ENCODE data around the gene KCTD21. TPM values are rescaled to one million over a fixed set of nuclear protein-coding genes. Genes with fewer than 3 reads are reported as not detected.
"Not testable (repeated sequence)": the region's sequence is repeated elsewhere in the genome, so short reads cannot be mapped to it uniquely, and the experiment has no call there.

Gene KCTD21
- total RNA-seq, 1 donor from 2014 or later = 5.2 TPM

GRCh38 chr11:78224906-78225420, 36.5 kb upstream of the KCTD21 start:
- TF ChIP-seq CTCF (IDR thresholded peaks at IDR 0.05; ENCODE audit: unreplicated experiment) = no peak
- H3K9me3 Mint-ChIP-seq = no peaks in the 10 kb centered on the region
- H3K36me3 Mint-ChIP-seq = peaks cover 28% of the 10 kb centered on the region
- no peaks in the 10 kb centered on the region for H3K27me3 Mint-ChIP-seq (ENCODE audit: low read depth)
- H3K4me1 Mint-ChIP-seq = no peaks in the 10 kb centered on the region
- no peak for DNase-seq (ENCODE audit: low spot score in 2 of 2, unreplicated experiment in 2 of 2)
- H3K27ac Mint-ChIP-seq = no peak overlapping the region
- no peak overlapping the region for H3K4me3 Mint-ChIP-seq

- Mint-ChIP-seq H3K27ac (no peak overlapping the region), H3K9me3 (no peaks in the 10 kb centered on the region), H3K27me3 (ENCODE audit: low read depth) (no peaks in the 10 kb centered on the region), H3K4me1 (no peaks in the 10 kb centered on the region), H3K36me3 (peaks cover 28% of the 10 kb centered on the region), H3K4me3 (no peak overlapping the region)
- no peak for DNase-seq (ENCODE audit: low spot score in 2 of 2, unreplicated experiment in 2 of 2)
- no peak for TF ChIP-seq CTCF (IDR thresholded peaks at IDR 0.05; ENCODE audit: unreplicated experiment)
Observed at GRCh38 chr11:78224506-78224905, 36.1 kb upstream of the KCTD21 start.

DNA sequence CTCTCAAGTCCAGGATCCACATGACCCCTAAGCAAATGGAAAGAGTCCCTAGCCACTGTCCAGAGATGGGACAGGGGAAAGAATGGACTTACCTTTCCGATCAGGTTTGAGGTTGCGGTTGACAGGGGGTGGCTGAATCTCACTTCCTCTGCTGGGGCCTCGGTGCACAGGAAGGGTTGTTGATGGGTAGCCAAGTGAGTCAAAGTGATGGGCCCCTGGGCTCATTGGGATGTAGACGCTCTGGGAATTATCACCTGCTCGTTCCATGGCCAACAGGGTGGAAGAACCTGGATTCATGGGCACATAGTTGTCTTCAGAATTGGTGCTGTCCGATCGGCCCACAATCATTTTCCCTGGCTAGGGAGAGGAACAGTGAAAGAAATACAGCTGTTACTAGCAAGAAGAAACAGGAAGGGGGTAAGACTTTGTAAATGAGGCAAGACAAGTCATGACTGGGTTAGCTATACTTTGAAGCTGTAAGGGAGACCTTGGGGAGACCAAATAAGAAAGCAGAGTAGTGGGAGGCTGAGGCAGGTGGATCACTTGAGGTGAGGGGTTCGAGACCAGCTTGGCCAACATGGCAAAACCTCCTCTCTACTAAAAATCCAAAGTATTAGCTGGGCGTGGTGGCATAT, 35.0 kb upstream of the KCTD21 start:
- DNase-seq (ENCODE audit: low spot score in 2 of 2, unreplicated experiment in 2 of 2) = no peak
- no peaks in the 10 kb centered on the region for H3K4me1 Mint-ChIP-seq
- peaks cover 33% of the 10 kb centered on the region for H3K36me3 Mint-ChIP-seq
- no peak overlapping the region for H3K4me3 Mint-ChIP-seq
- H3K27me3 Mint-ChIP-seq (ENCODE audit: low read depth) = no peaks in the 10 kb centered on the region
- H3K9me3 Mint-ChIP-seq = no peaks in the 10 kb centered on the region
- no peak overlapping the region for H3K27ac Mint-ChIP-seq
- TF ChIP-seq CTCF (IDR thresholded peaks at IDR 0.05; ENCODE audit: unreplicated experiment) = no peak

DNA sequence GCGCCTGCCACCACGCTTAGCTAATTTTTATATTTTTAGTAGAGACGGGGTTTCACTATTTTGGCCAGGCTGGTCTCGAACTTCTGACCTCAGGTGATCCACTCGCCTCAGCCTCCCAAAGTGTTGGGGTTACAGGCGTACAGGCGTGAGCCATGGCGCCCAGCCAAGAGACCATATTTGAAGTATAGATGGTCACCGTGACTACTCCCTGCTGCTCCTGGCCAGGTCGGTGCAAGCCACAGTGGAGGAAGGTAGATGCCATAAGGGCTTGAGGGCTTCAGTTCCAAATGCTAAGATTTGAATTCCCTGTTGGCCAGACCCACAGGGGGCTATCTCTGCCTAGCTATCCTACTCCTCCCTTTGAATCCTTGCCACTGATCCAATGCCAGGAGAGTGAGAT, 34.3 kb upstream of the KCTD21 start:
- DNase-seq (ENCODE audit: low spot score in 2 of 2, unreplicated experiment in 2 of 2); H3K4me3 Mint-ChIP-seq; H3K9me3 Mint-ChIP-seq; H3K4me1 Mint-ChIP-seq; H3K27me3 Mint-ChIP-seq (ENCODE audit: low read depth); H3K27ac Mint-ChIP-seq: not testable (repeated sequence)
- peaks cover 37% of the 10 kb centered on the region for H3K36me3 Mint-ChIP-seq

GRCh38 chr11:78221396-78222315, 33.2 kb upstream of the KCTD21 start:
- no peaks in the 10 kb centered on the region for H3K27me3 Mint-ChIP-seq (ENCODE audit: low read depth)
- no peak overlapping the region for H3K27ac Mint-ChIP-seq
- peaks cover 38% of the 10 kb centered on the region for H3K36me3 Mint-ChIP-seq
- no peak for TF ChIP-seq CTCF (IDR thresholded peaks at IDR 0.05; ENCODE audit: unreplicated experiment)
- DNase-seq (ENCODE audit: low spot score in 2 of 2, unreplicated experiment in 2 of 2) = no peak
- H3K4me3 Mint-ChIP-seq = no peak overlapping the region
- no peaks in the 10 kb centered on the region for H3K9me3 Mint-ChIP-seq
- no peaks in the 10 kb centered on the region for H3K4me1 Mint-ChIP-seq

All from mesothelial cell of epicardium (in vitro differentiated cells).